Activated T-helper 1 cell treated with Interleukin-2 at 50 U/mL for 16 hours (primary cell): ENCODE data around the gene KREMEN2.
"Not testable (repeated sequence)": the region's sequence is repeated elsewhere in the genome, so short reads cannot be mapped to it uniquely, and the experiment has no call there.

Source experiments
- DNase-seq: peaks from one replicate; pipeline ENCODE4 v3.0.0-alpha.2; 2020; ENCODE audit warnings: low read depth

The KREMEN2 gene

DNA sequence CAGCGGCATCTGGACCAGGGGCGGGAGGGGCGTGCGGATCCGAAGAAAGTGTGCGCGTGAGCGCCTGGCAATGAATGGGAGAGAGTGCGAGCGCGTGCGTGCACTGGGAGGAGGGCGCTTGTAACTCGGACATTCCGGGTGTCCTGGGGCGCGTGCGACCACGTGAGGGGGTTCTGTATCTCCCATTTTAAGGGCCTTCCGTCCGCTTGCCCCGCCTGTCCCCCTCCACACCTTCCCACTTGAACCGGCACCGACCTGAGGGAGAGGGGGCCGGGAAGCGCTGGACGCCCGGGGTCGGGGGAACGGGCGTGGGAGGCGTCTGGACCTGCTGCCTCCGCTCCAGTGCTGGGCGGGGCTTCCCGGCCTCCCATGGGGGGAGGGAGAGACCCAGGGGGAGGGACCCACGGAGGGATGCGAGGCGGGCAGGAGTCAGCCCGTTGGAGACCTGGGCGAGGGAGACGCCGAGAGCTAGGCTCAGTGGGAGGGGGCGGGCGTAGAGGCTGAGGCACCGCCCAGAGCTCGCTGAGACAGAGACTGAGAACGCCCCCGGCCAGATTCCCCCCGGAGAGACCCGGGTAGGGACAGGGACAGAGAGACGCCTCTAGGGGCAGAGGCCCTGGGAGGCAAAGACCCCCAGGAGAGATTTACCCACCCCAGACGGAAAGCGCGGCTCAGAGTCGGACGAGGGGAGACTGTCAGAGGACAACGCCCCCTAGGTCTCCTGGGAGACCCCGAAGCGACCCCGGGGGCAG is at the start of gene KREMEN2:
Gene KREMEN2 (plus strand): TSS at position 553 of the 752 bp plus-strand sequence. CDS start 246 bp downstream, outside the sequence.
- DNase-seq = no peak

DNA sequence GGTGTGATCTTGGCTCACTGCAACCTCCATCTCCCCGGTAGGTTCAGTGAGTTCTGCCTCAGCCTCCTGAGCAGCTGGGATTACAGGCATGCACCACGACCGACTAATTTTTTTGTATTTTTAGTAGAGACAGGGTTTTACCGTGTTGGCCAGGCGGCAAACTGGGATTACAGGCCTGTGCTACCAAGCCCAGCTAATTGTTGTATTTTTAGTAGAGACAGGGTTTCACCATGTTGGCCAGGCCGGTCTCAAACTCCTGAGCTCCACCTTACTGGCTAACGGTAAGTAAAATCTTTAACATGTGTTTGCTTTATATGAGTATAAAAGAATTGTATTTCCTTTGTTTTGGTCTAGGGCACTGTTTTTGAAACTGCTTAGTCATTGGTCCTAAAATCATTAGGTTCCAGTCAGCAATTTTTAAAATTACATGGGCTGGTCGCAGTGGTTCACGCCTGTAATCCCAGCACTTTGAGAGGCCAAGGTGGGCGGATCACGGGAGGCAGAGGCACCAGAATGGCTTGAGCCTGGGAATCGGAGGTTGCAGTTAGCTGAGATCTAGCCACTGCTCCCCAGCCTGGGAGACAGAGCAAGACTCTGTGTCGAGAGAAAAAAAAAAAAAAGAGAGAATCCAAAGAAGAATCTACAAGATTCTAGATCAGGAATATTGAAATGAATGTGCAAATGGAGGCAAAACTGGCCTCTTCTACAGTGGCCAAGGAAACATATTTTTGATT is 48.7 kb upstream of the KREMEN2 start:
- no peak for DNase-seq

DNA sequence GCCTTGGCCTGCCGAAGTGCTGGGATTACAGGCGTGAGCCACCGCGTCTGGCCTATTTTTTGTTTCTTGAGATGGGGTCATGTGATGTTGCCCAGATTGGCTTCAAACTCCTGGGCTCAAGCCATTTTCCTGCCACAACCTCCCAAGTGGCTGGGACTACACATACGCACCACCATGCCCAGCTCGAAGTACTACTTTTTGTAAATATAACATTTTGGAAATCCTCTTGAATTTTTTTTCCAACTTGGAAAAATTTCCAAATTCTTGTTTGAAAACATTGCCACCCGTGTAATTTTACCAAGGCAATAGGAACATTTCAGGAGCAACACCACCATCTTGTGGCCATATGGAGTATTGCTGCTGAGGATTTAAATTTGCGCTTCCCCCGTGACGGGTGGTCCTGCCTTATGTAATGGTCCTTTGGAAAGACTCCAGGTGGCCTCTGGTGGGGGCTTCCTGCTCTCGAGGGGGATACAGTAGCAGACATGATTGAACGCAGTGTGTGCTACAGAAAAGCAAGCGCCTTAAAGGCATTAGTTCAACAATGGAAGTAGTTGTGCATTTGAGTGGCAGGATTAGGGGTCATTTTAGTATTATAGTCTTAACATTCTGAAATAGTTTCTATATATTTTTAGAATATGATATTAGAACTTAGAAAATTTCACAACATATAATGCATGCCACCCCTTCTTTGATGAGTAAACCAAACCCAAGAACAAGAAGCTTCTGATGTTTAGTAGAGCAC is 44.4 kb upstream of the KREMEN2 start:
- DNase-seq = peak; percentile 35

DNA sequence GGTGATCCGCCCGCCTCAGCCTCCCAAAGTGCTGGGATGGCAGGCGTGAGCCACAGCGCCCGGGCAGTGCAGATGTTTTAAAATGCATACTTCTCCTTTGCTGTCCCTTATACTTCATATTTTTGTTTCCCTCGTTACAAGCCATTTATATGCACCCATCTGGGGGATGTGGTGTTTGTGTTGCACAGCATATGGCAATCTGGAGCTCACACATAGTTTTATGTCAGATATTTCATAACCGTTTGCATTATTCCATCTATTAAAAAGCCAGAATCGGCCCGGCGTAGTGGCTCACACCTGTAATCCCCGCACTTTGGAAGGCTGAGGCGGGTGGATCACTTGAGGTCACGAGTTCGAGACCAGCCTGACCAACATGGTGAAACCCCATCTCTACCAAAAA is 40.6 kb upstream of the KREMEN2 start:
- no peak for DNase-seq

DNA sequence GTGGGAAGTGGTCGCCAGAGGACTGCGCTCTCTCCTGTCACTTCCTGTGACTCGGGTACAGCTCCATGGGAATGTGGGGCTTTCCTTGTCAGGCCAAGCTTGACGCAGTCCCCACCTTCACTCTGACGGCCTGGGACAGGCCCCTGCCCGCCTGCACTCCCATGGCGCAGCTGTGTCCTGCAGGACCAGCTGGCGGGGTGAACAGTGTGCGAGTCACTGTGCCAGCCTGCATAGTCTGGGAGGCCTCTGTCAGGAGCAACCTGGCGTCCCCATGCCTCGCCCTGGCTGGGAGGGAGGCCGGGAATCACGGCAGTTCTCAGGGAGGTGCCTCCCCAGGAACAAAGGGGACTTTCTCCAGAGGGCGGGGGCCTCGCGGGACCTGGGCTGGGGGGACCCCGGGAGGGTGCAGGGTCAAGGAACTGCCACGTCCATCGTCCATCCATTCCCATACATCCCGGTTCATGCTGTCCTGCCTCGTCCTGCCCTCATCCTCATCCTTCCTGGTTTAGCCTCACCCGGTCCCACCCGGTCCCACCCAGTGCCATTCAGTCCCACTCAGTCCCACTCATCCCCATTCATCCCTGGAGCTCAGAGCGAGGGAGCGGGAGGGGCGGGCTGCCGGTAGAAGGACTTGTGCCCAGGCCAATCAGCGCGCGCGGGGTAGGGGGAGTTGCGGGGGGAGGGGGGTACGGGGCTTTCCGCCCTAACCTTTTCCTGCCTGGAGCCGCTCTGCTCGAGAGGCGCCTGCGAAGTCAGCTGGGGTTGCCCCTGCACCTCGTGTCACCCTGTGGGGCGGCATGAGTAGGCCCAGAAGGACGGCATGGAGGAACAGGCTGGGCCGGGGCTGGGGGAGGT is 38.9 kb upstream of the KREMEN2 start:
- DNase-seq = no peak

DNA sequence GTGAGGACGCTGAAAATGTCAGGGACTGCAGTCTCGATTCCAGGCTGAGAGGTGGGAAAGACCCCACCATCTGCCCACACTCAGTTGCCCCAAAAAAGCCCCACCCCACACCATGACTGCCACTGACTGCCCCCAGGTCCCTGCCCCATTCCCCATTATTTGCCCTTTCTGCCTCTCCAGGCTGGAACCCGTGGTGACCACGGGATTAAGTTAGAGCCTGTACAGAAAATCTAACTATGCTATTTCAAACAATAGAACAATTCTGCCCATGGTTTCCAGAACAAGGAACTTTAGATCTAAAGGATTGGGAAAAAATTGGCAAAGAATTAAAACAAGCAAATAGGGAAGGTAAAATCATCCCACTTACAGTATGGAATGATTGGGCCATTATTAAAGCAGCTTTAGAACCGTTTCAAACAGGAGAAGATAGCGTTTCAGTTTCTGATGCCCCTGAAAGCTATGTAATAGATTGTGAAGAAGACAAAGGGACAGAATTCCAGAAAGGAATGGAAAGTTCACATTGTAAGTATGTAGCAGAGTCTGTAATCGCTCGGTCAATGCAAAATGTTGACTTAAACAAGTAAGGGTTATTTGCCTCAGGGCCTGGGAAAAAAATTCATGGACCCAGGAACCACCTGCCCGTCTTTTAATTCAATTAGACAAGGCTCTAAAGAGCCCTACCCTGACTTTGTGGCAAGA is 38.0 kb upstream of the KREMEN2 start:
- DNase-seq = no peak

- no peak for DNase-seq
Measured at GRCh38 chr16:2926650-2926999, 37.5 kb upstream of the KREMEN2 start.

GRCh38 chr16:2927010-2927646 is 36.9 kb upstream of the KREMEN2 start:
- DNase-seq = peak; percentile 70

DNA sequence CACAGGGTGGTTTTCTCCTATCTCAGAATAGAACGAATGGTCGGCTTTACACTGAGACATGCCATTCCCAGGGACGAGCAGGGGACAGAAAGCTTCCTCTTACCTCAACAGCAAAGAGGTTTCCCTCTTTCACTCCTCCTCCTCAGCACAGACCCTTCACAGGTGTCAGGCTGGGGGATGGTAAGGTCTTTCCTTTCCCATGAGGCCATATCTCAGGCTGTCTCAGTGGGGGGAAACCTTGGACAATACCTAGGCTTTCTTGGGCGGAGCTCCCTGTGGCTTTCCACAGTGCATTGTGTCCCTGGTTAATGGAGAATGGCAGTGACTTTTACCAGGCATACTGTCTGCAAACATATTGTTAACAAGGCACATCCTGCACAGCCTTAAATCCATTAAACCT is 35.9 kb upstream of the KREMEN2 start:
- DNase-seq = not testable (repeated sequence)

DNA sequence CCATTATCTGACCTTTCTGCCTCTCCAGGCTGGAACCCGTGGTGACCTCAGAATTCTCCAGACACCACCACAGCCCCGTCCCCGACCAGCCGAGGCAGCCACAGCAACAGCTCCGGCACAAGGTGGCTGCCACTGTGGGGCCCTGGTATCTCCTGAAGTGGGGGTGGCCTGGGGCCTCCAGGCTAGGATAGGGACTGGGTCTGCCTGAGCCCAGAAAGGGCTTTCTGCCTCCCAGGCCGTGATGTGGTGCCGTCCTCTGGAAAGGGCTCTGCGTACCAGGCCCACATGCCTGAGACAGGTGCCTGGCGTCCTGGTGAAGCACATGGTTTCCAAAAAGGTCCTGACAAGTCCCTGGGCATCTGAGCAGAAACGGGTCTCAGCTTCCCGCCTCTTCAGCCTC is 35.3 kb upstream of the KREMEN2 start:
- DNase-seq = no peak

GRCh38 chr16:2929693-2930092 is 34.4 kb upstream of the KREMEN2 start:
- DNase-seq = no peak

DNA sequence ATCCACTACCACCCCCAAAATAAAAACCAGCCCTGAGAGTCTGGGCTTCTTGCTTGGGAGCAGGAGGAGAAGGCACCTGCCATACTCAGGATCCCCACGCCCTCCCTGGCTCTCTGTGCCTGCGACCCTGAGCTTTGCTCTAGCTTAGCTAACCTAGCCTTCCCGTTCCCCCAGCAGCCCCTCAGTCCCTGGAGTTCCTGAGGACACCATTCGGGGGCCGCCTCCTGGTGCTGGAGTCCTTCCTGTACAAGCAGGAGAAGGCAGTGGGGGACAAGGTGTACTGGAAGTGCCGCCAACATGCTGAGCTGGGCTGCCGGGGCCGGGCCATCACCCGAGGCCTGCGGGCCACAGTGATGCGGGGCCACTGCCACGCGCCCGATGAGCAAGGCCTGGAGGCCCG is 33.8 kb upstream of the KREMEN2 start:
- DNase-seq = no peak

DNA sequence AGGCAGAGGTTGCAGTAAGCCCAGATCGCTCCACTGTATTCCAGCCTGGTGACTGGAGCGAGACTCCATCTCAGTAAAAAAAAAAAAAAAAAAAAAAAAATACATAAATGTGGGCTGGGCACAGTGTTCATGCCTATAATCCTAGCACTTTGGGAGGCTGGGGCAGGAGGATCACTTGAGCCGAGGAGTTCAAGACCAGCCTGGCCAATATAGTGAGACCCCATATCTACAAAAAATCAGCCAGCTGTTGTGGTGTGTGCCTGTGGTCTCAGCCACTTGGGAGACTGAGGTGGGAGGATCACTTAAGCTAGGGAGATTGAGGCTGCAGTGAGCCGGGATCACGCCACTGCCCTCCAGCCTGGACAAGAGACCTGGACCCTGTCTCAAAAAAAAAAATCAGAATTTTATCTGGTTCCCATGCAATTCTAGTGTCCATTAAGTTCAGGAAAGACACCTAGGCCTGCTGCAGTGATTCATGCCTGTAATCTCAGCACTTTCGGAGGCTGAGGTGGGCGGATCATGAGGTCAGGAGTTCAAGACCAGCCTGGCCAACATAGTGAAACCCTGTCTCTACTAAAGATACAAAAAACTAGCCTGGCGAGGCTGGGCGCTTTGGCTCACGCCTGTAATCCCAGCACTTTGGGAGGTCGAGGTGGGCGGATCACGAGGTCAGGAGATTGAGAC is 32.7 kb upstream of the KREMEN2 start:
- not testable (repeated sequence) for DNase-seq

DNA sequence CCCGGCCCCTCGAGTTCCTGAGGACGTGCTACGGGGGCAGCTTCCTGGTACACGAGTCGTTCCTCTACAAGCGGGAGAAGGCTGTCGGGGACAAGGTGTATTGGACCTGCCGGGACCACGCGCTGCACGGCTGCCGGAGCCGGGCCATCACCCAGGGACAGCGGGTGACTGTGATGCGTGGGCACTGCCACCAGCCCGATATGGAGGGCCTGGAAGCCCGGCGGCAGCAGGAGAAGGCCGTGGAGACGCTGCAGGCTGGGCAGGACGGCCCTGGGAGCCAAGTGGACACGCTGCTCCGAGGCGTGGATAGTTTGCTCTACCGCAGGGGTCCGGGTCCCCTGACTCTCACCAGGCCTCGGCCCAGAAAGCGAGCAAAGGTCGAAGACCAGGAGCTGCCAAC is 30.9 kb upstream of the KREMEN2 start:
- no peak for DNase-seq

- DNase-seq = no peak
Measured at GRCh38 chr16:2933701-2934100, 30.4 kb upstream of the KREMEN2 start.

GRCh38 chr16:2934450-2934849 is 29.6 kb upstream of the KREMEN2 start:
- no peak for DNase-seq

- DNase-seq = no peak
Measured at GRCh38 chr16:2936436-2937011, 27.6 kb upstream of the KREMEN2 start.

- DNase-seq = no peak
Measured at GRCh38 chr16:2937170-2937569, 26.9 kb upstream of the KREMEN2 start.

DNA sequence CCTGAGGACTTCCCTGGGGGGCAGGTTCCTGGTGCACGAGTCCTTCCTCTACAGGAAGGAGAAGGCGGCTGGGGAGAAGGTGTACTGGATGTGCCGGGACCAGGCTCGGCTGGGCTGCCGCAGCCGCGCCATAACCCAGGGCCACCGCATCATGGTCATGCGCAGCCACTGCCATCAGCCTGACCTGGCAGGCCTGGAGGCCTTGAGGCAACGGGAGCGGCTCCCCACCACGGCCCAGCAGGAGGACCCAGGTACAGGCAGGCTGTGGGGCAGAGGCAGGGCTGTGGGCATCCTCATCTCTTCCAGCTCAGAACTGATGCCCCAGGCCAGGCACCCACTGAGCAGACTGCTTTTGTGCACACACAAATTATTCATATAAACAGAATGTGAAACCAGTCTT is 25.9 kb upstream of the KREMEN2 start:
- no peak for DNase-seq

DNA sequence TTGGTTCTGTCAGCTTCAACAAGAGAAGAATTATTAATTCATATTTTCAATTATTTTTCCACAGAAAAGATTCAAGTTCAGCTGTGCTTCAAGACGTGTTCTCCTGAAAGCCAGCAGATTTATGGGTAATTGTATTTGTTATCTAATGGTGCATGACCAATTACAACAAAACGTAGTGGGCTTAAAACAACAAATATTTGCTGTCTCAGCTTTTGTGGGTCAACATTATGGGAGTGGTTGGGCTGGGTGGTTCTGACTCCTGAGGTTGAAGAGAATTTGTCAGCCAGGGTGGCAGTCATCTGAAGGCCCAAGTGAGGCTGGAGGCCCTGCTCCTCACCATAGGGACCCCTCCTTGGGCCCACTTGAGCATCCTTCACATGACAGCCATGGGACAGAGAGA is 24.1 kb upstream of the KREMEN2 start:
- DNase-seq = no peak
